HG02759 (cell line): ENCODE data around the gene CD44.
A peak's percentile ranks its signal among the peaks of the same experiment; 100 is the strongest.

Experiments
- ATAC-seq: cut with Tn5 transposase; IDR thresholded peaks from one replicate; pipeline ENCODE4 v1.9.1; 2021; ENCODE audit warnings: mild to moderate bottlenecking, moderate library complexity; ENCODE audit not compliant: unreplicated experiment

The CD44 gene

GRCh38 chr11:35111161-35112055, 27.6 kb upstream of the CD44 start:
- no peak for ATAC-seq

GRCh38 chr11:35112056-35112845, 26.7 kb upstream of the CD44 start:
- ATAC-seq, result no peak

DNA sequence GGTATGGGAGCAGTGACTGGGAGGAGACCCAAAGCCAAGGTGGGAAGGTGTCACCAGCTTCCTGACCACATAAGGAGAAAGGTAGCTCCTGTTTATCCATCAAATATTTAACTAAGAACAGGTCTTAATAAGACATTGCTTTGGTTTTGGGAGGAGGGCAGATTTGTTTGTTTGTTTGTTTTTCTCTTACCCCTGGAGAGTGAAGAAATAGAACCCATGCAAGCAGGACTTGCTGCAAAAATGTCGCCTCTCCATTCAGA, 26.2 kb upstream of the CD44 start:
- ATAC-seq, result no peak

DNA sequence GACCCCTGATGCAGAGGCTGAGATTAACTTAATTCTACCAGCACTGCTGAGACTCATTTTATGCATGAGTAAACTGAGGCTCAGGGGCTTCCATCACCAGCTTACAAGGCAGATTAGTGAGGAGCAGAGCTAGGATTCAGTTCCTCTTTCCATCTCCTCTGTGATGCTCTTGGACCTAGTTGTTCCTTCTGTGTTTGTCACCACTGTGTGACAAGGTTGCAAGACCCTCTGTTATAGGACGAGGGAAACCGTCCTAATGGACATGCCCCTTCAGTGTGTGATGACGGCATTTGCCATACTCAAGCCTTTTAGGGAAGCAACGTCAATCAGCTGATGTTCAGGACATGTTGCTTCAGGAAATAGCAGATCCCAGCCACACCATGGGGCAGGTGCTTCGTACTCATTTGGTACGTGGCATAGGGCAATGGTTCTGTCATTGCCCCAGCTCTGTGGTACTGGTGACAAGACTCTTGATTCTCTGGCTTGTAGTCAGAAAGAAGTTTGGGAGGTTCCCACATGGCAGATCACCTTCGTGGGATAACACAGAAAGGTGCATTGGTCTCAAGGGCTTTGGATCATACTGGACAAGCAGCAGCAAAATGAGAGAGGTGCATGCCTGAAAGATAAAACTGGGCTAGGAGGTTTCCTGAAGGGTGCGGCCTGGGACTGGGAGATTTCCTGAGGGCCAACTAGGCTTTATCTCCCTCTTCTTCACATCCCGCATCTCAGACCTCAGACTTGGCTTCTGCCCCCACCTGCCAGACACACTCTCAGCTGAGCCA, 23.9 kb upstream of the CD44 start:
- ATAC-seq, result no peak

GRCh38 chr11:35115688-35116030, 23.3 kb upstream of the CD44 start:
- ATAC-seq, result no peak

GRCh38 chr11:35116245-35116644, 22.7 kb upstream of the CD44 start:
- no peak for ATAC-seq

- ATAC-seq, result no peak
Observed at GRCh38 chr11:35116762-35117640, 22.0 kb upstream of the CD44 start.

- peak; percentile 83 for ATAC-seq
Observed at GRCh38 chr11:35118906-35119305, 20.1 kb upstream of the CD44 start.

DNA sequence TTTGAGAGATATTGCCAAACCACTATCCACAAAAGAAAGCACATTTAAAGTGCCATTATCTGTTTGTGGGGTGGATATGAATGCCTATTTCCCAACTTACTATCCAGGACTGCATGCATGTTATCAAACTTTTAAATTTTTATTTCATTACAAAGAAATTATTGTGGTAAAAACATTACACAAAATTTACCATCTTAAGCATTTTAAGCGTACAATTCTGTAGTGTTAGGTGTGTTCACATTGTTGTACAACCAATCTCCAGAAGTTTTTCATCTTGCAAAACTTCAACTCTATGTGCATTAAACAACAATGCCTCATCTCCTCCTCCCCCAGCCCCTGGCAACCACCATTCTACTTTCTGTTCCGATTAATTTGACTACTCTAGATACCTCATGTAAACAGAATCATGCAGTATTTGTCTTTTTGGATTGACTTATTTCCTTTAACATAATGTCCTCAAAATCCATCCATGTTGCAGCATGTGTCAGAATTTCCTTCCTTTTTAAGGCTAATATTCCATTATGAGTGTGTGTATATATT, 17.6 kb upstream of the CD44 start:
- no peak for ATAC-seq

DNA sequence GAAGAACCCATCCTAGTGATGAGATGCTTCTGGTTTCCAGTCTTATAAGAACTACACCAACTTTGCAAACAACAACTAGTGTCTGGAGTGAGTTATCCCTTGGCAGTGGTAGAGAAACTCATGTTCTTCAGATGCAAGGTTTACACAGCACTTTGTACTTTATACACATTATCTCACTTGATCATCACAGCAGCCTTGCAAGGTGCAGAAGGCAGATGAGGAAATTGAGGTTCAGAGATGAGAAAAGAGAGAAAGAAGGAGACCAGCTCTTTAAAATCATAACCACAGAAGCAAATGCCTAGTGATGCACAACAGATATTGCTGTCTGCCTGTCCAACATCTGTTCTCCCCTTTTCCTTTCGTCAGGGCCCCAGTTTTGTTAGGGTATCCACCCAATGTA, 16.7 kb upstream of the CD44 start:
- ATAC-seq, result no peak

GRCh38 chr11:35126000-35126878, 12.7 kb upstream of the CD44 start:
- ATAC-seq, result peak; percentile 62

- peak; percentile 29 for ATAC-seq
Observed at GRCh38 chr11:35126879-35127581, 11.9 kb upstream of the CD44 start.

DNA sequence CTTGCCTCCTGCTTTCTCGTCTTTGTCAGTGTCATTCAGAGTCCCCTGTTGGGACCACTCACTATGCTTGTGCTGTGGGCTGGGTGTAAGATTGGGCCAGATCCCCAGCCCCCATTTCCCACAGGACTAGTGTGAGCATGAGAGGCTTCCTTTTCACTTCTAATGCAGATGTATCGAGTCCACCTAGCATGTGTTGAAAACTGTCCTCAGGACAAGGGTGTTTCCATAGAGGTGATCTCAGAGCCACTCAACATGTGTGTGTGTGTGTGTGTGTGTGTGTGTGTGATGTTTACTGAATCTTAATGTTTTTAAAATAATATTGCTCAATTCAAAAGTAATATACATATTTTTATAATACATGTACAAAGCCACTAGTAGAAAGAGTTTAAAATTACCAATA, 11.4 kb upstream of the CD44 start:
- peak; percentile 23 for ATAC-seq

DNA sequence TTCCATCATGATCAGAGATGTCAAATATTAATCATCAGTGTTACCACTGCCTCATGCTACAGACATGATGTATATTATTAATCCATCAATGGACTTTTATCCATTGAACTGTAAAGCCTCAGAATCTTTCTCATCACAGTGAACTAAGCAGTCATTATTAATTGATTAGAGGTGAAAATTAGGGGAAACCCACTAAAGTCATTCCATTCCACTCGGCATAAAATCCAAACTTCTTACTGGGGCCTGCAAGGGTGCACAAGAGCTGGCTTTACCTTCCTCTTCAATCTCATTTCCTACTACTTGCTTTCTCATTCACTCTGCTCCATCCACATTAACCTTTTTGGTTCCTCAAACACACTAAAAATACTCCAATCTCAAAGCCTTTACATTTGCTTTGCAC, 7.9 kb upstream of the CD44 start:
- peak; percentile 28 for ATAC-seq

GRCh38 chr11:35131886-35132285, 7.1 kb upstream of the CD44 start:
- no peak for ATAC-seq

DNA sequence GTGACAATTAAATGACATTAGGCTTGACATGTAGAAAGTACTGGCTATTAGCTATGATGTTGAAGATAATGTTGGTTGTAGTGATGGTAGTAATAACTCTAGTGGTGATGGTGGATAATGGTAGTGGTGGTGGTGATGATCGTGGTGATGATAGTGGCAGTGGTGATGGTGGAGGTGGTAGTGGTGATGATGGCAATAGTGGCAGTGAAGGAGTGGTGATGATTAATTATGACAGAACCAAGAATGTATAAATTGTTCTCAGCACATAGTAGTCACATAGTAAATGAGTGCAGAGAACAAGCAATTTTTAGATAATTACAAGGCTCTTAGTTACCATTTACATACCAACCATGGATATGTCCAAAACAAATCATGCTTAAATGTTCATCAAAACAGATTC, 5.3 kb upstream of the CD44 start:
- no peak for ATAC-seq

DNA sequence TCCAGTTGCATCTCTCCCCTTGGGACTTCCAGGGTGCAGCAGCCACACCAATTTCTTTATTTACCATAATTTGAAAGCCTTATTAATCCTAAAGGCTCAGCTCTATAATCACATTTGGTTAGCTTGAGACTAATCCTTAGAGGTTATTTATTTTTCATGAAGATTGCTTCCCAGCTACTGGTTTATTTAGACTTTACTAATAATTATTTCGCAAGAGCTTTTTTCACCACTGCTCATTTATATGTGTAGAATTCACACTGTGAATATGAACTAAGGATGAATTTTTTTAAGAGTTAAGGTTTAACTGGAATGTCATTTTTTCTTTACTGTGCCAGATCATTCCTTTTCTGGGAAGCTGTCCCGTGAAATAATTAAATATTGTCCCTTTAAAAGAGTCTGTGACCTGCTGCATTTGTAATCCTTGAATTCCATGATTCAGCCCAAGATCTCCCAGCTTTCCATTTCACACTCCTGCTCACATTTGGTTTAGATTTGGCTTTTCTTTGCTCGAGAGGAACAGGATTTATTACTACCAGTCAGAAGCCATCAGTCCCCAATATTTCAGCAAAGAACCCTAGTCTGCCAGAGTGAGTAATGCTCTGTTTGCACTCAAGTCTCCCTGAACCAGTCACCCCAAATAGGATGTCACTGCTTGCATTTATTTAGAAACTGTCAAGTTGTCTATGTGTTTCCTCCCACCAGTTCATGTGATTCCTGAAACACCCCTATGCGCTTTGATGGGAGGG, 4.4 kb upstream of the CD44 start:
- no peak for ATAC-seq

DNA sequence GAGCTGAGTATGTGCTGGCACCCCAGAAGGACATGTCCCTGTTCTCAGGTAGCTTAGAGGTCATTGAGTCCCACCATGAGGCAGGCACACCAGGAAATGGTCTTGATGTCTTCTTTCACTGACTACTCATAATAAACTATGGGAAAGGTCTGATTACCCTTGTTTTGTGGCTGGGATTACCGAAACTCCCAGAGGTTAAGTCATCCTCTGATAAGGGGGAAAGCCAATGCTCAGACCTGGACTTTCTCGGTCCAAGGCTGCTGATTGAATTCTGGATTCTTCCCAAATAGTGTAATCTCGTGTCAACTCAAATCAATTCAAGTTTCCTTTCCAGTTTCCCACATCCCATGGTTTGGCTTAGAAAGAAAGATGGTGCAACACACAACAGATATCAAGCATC, 3.7 kb upstream of the CD44 start:
- ATAC-seq, result no peak
